H1 (cell line): ENCODE measurements around the gene GPER1. TPM values are rescaled to one million over a fixed set of nuclear protein-coding genes. Genes with fewer than 3 reads are reported as not detected.

Source experiments
- CTCF ChIA-PET: fragments of 300-600 bp; sonication (Branson Sonifier 250); formaldehyde crosslinking; loops from one replicate; lab custom pipeline; 2021; ENCODE audit not compliant: partially characterized antibody; lab: Charles Lee
- POLR2A ChIA-PET: fragments of 300-600 bp; sonication (Branson Sonifier 250); formaldehyde crosslinking; loops from one replicate; lab custom pipeline; 2021; ENCODE audit warnings: inconsistent platforms; ENCODE audit not compliant: partially characterized antibody; lab: Charles Lee
- DNase-seq, 2 experiments: peaks; one replicate each; pipeline versions ENCODE4 v3.0.0 to v3.0.0-alpha.2; 2010 to 2022; ENCODE audit warnings: low spot score in 2 of 2, low read depth in 1 of 2, mixed read lengths in 1 of 2
- FAIRE-seq: peaks from 2 replicates; lab custom pipeline; 2011; peaks lifted over from hg19 to GRCh38; lab: Jason Lieb, UNC
- H2AFZ ChIP-seq: 2 replicates; pipeline ENCODE4 v1.8.1; 2012; ENCODE audit warnings: low read length, inconsistent platforms
- H2AK5ac ChIP-seq: 2 replicates; pipeline ENCODE4 v1.6.1; 2013; ENCODE audit warnings: low read depth, low read length
- H2BK120ac ChIP-seq: replicated peaks from 2 replicates; pipeline ENCODE3; 2013; ENCODE audit warnings: low read depth, low read length, inconsistent platforms
- H2BK12ac ChIP-seq: 2 replicates; pipeline ENCODE4 v1.6.1; 2013; ENCODE audit warnings: low read depth, low read length
- H2BK15ac ChIP-seq: 2 replicates; pipeline ENCODE4 v1.6.1; 2013; ENCODE audit warnings: low read length
- H2BK20ac ChIP-seq: 2 replicates; pipeline ENCODE4 v1.6.1; 2013; ENCODE audit warnings: low read length
- H2BK5ac ChIP-seq: 2 replicates; pipeline ENCODE4 v1.6.1; 2013; ENCODE audit warnings: low read depth, low read length
- H3K14ac ChIP-seq: 2 replicates; pipeline ENCODE4 v1.6.1; 2013; ENCODE audit warnings: inconsistent platforms; ENCODE audit not compliant: insufficient read length
- H3K18ac ChIP-seq: 2 replicates; pipeline ENCODE4 v1.6.1; 2013; ENCODE audit warnings: low read length; ENCODE audit errors: extremely low read depth
- H3K23ac ChIP-seq: 2 replicates; pipeline ENCODE4 v1.6.1; 2013; ENCODE audit warnings: inconsistent platforms; ENCODE audit not compliant: insufficient read length
- H3K23me2 ChIP-seq: 2 replicates; pipeline ENCODE4 v1.6.1; 2013; ENCODE audit warnings: low read depth, low read length
- H3K27ac ChIP-seq: 2 replicates; pipeline ENCODE4 v1.6.1; 2011; ENCODE audit warnings: low read depth, low read length, inconsistent platforms
- H3K27me3 ChIP-seq, 4 experiments: replicated peaks in 1 of 4; 1 replicate in 1 of 4; 2 replicates in 3 of 4; pipeline versions ENCODE4 v1.6.1 to v1.8.1; 2011 to 2013; ENCODE audit warnings: low read length in 3 of 4, mild to moderate bottlenecking in 3 of 4, inconsistent platforms in 2 of 4, mixed read lengths in 2 of 4, moderate library complexity in 1 of 4; ENCODE audit not compliant: control insufficient read depth in 3 of 4, insufficient read depth in 3 of 4; ENCODE audit errors: extremely low read depth in 1 of 4
- H3K36me3 ChIP-seq, 4 experiments: 2 replicates each; pipeline versions ENCODE4 v1.6.1 to v1.8.1; 2011 to 2013; ENCODE audit warnings: mild to moderate bottlenecking in 4 of 4, low read length in 3 of 4, moderate library complexity in 2 of 4, control low read depth in 1 of 4, inconsistent platforms in 1 of 4; ENCODE audit not compliant: insufficient read depth in 4 of 4, control insufficient read depth in 2 of 4
- H3K4ac ChIP-seq: replicated peaks from 2 replicates; pipeline ENCODE3; 2013; ENCODE audit warnings: low read length, low read depth, mixed read lengths, inconsistent platforms; ENCODE audit not compliant: insufficient read length
- H3K4me1 ChIP-seq, 4 experiments: replicated peaks in 1 of 4; 1 replicate in 1 of 4; 2 replicates in 3 of 4; pipeline versions ENCODE4 v1.6.1 to v1.8.1; 2011 to 2013; ENCODE audit warnings: low read length in 3 of 4, inconsistent platforms in 2 of 4, mixed read lengths in 1 of 4; ENCODE audit not compliant: insufficient read depth in 4 of 4, control insufficient read depth in 3 of 4
- H3K4me2 ChIP-seq, 2 experiments: 2 replicates each; pipeline versions ENCODE4 v1.6.1 to v1.8.1; 2011 to 2013; ENCODE audit warnings: low read depth in 2 of 2, low read length in 2 of 2, control low read depth in 1 of 2, inconsistent platforms in 1 of 2, mild to moderate bottlenecking in 1 of 2; ENCODE audit not compliant: insufficient read depth in 1 of 2
- H3K4me3 ChIP-seq, 4 experiments: fragments of 200-600, 300-600 bp in 1 of 4; sonication (generic), shearing (Covaris generic), sonication (Bioruptor Twin) in 1 of 4; 2 replicates each; pipeline versions ENCODE4 v1.5.1 to v1.8.1; 2011 to 2016; ENCODE audit warnings: low read length in 4 of 4, low read depth in 3 of 4, control low read depth in 2 of 4, inconsistent platforms in 2 of 4, mild to moderate bottlenecking in 2 of 4, mixed read lengths in 1 of 4, moderate library complexity in 1 of 4; ENCODE audit not compliant: insufficient read depth in 2 of 4; ENCODE audit errors: extremely low read depth in 1 of 4
- H3K56ac ChIP-seq: replicated peaks from 2 replicates; pipeline ENCODE3; 2013; ENCODE audit warnings: low read depth, mild to moderate bottlenecking, mixed read lengths, low read length, inconsistent platforms; ENCODE audit not compliant: insufficient read length
- H3K79me1 ChIP-seq: 2 replicates; pipeline ENCODE4 v1.6.1; 2013; ENCODE audit warnings: low read depth, low read length, control low read depth
- H3K79me2 ChIP-seq, 2 experiments: 2 replicates each; pipeline versions ENCODE4 v1.6.1 to v1.8.1; 2012 to 2013; ENCODE audit warnings: low read length in 2 of 2, mild to moderate bottlenecking in 2 of 2, inconsistent platforms in 1 of 2; ENCODE audit not compliant: insufficient read depth in 2 of 2, control insufficient read depth in 1 of 2
- H3K9ac ChIP-seq, 4 experiments: replicated peaks in 1 of 4; 1 replicate in 1 of 4; 2 replicates in 3 of 4; pipeline versions ENCODE4 v1.6.1 to v1.8.1; 2011 to 2013; ENCODE audit warnings: low read depth in 3 of 4, low read length in 3 of 4, control low read depth in 2 of 4, mild to moderate bottlenecking in 2 of 4, moderate library complexity in 2 of 4, inconsistent platforms in 1 of 4; ENCODE audit errors: extremely low read depth in 1 of 4
- H3K9me3 ChIP-seq, 2 experiments: 2 replicates each; pipeline versions ENCODE4 v1.6.1 to v1.8.1; 2012 to 2013; ENCODE audit warnings: mild to moderate bottlenecking in 2 of 2, moderate library complexity in 2 of 2, control low read depth in 1 of 2, inconsistent platforms in 1 of 2, low read depth in 1 of 2, low read length in 1 of 2, mixed read lengths in 1 of 2; ENCODE audit not compliant: insufficient read depth in 2 of 2
- H4K20me1 ChIP-seq, 2 experiments: replicated peaks in 1 of 2; 2 replicates each; pipeline versions ENCODE3 to v1.8.1; 2011 to 2013; ENCODE audit warnings: inconsistent platforms in 2 of 2, low read length in 2 of 2, mild to moderate bottlenecking in 1 of 2; ENCODE audit not compliant: insufficient read depth in 2 of 2, control insufficient read depth in 1 of 2
- H4K5ac ChIP-seq: 2 replicates; pipeline ENCODE4 v1.6.1; 2013; ENCODE audit warnings: low read length, low read depth, mixed read lengths, inconsistent platforms; ENCODE audit not compliant: insufficient read length
- H4K8ac ChIP-seq: 2 replicates; pipeline ENCODE4 v1.8.0; 2013; ENCODE audit warnings: mild to moderate bottlenecking, moderate library complexity, low read length, inconsistent platforms; ENCODE audit not compliant: insufficient read depth; ENCODE audit errors: extremely low read depth
- H4K91ac ChIP-seq: replicated peaks from 2 replicates; pipeline ENCODE3; 2013; ENCODE audit warnings: low read length, mixed read lengths, inconsistent platforms; ENCODE audit not compliant: insufficient read length
- BACH1 ChIP-seq: IDR thresholded peaks from 2 replicates; pipeline ENCODE4 v1.6.1; 2012; ENCODE audit warnings: low read length, improper control_type of control experiment
- CBX8 ChIP-seq: fragments of 300-800, 300-1000 bp; sonication (generic); IDR thresholded peaks from 2 replicates; pipeline ENCODE4 v1.7.1; 2016; ENCODE audit warnings: low read depth, low read length, borderline replicate concordance
- CTBP2 ChIP-seq: IDR thresholded peaks from 2 replicates; pipeline ENCODE4 v1.7.0; 2011; ENCODE audit warnings: borderline replicate concordance, mild to moderate bottlenecking, moderate library complexity, mixed read lengths, low read length; ENCODE audit not compliant: insufficient read depth, insufficient read length
- EGR1 ChIP-seq: IDR thresholded peaks from 2 replicates; pipeline ENCODE4 v1.6.1; 2011; ENCODE audit warnings: low read depth, low read length, borderline replicate concordance
- HDAC2 ChIP-seq, 2 experiments: fragments of 300-600 bp in 1 of 2; sonication (generic) in 1 of 2; IDR thresholded peaks; 2 replicates each; pipeline ENCODE4 v1.6.1; 2011 to 2012; ENCODE audit warnings: low read depth in 2 of 2, low read length in 2 of 2, mild to moderate bottlenecking in 2 of 2, moderate library complexity in 2 of 2, borderline replicate concordance in 1 of 2, inconsistent platforms in 1 of 2
- KDM4A ChIP-seq: IDR thresholded peaks from one replicate; pipeline ENCODE4 v1.7.1; 2012; ENCODE audit warnings: low read depth, mild to moderate bottlenecking, moderate library complexity, low read length, inconsistent platforms; ENCODE audit not compliant: severe bottlenecking
- NANOG ChIP-seq: IDR thresholded peaks from 2 replicates; pipeline ENCODE4 v1.6.1; 2011; ENCODE audit warnings: low read length, low read depth, mild to moderate bottlenecking, inconsistent platforms; ENCODE audit not compliant: insufficient read depth, poor library complexity, severe bottlenecking
- PHF8 ChIP-seq: fragments of 200-600 bp; sonication (generic); conservative IDR thresholded peaks from 2 replicates; pipeline ENCODE4 v1.7.1; 2012; ENCODE audit warnings: low read depth, mild to moderate bottlenecking, inconsistent platforms, low read length, moderate library complexity
- SP1 ChIP-seq: IDR thresholded peaks from 2 replicates; pipeline ENCODE4 v1.6.1; 2011; ENCODE audit warnings: low read depth, low read length
- ZNF274 ChIP-seq: IDR thresholded peaks from 2 replicates; pipeline ENCODE4 v1.7.0; 2012; ENCODE audit warnings: low read length, borderline replicate concordance; ENCODE audit errors: extremely low read depth
- WGBS, 2 experiments: shearing (Covaris generic) in 1 of 2; methylation state at CpG; one replicate each; pipeline versions ENCODE4 v1.1.6 to v1.1.7; 2013 to 2015; ENCODE audit warnings: low lambda C conversion rate in 2 of 2, mixed read lengths in 2 of 2, inconsistent platforms in 1 of 2, low coverage in 1 of 2, missing lambda C conversion rate in 1 of 2; ENCODE audit not compliant: insufficient replicate concordance in 2 of 2, insufficient coverage in 1 of 2, insufficient read length in 1 of 2; ENCODE audit errors: extremely low coverage in 1 of 2, missing lambda C conversion rate in 1 of 2; 5-methylcytosine and 5-hydroxymethylcytosine counted together
- polyA plus RNA-seq, 7 experiments: library from polyadenylated mRNA; depleted of rRNA in 3 of 7; stranded (reverse) in 5 of 7; unstranded in 2 of 7; fragments of >200 nt in 5 of 7; fragments of 200-250 nt in 2 of 7; gene quantifications; 1 replicate in 5 of 7; 2 replicates in 1 of 7; 4 replicates in 1 of 7; pipeline versions ENCODE4 v1.2.1 to v1.2.3, GENCODE V29; 2011 to 2013; ENCODE audit warnings: missing spikeins in 2 of 7, mixed read lengths in 2 of 7
- total RNA-seq: library from RNA; stranded (reverse); fragmentation: NEBNext Ultra II Directional; extraction: Animal tissue kit (Norgen Biotek cat#: 25700); gene quantifications from 2 replicates; pipeline ENCODE4 v1.2.1, GENCODE V29; 2021

GPER1 gene
- total and polyA plus RNA-seq, 2 of the 8 experiments (the other 6 are each of a cell fraction or from before 2014, with no cell fraction given) = 0.24 to 0.47 TPM

GRCh38 chr7:1130021-1130990, 42.4 kb downstream of the GPER1 start:
- ChIA-PET CTCF (interaction anchor here (1.2 to 1.4 kb wide), 2 partner anchors 23 to 42 kb away, joined by 3 read pairs; no protein-coding TSS in a partner anchor), POLR2A (no interaction called here)
- no peak overlapping the region for H3K9ac ChIP-seq
- H3K27ac ChIP-seq = no peak overlapping the region
- H3K56ac ChIP-seq = no peak overlapping the region
- no peaks in the 10 kb centered on the region for H3K27me3 ChIP-seq
- WGBS, 2 experiments = 92% methylated on average over 14 of the region's 26 CpGs; no CpG with 5 or more reads in 1 of the 2 experiments
- no peaks in the 10 kb centered on the region for H3K4me1 ChIP-seq
- no peak overlapping the region for H2AK5ac ChIP-seq
- DNase-seq (no peak), FAIRE-seq (no peak)
- peak overlapping the region; percentile 14; the same call in 1 of the 2 replicates for H4K8ac ChIP-seq
- no peak overlapping the region for H2BK15ac ChIP-seq
- H4K91ac ChIP-seq = no peak overlapping the region
- H2BK5ac ChIP-seq = no peak overlapping the region
- no peak overlapping the region for H2BK20ac ChIP-seq
- H2BK120ac ChIP-seq = no peak overlapping the region
- peaks cover 0 to 13% (median 5%) of the 10 kb centered on the region in 4 experiments; a peak in 3 of 8 replicates for H3K36me3 ChIP-seq
- H3K4me3 ChIP-seq = no peak overlapping the region
- H2BK12ac ChIP-seq = no peak overlapping the region
- no peak overlapping the region for H4K5ac ChIP-seq
- H3K23ac ChIP-seq = no peak overlapping the region
- no peak overlapping the region for H3K4ac ChIP-seq
- no peak overlapping the region for H3K4me2 ChIP-seq
- no peak overlapping the region for H2AFZ ChIP-seq
- no peaks in the 10 kb centered on the region for H3K23me2 ChIP-seq
- no peaks in the 10 kb centered on the region for H4K20me1 ChIP-seq
- peaks cover 4% of the 10 kb centered on the region; the same call in 1 of the 2 replicates for H3K79me1 ChIP-seq
- H3K79me2 ChIP-seq = peaks cover 3 to 35% of the 10 kb centered on the region in 2 experiments; a peak in 3 of 4 replicates
- H3K18ac ChIP-seq = no peak overlapping the region
- H3K14ac ChIP-seq = no peak overlapping the region
- H3K9me3 ChIP-seq = peaks cover 0 to 4% of the 10 kb centered on the region in 2 experiments; a peak in 1 of 4 replicates
- TF ChIP-seq PHF8 (no peak), BACH1 (no peak), HDAC2 (IDR thresholded peaks at IDR 0.05; ENCODE audit: borderline replicate concordance in 1 of 2, low read depth in 2 of 2, low read length in 2 of 2) (no peak), EGR1 (no peak), KDM4A (no peak), SP1 (no peak), NANOG (no peak), CTBP2 (no peak), ZNF274 (no peak), CBX8 (no peak)
